PC-3 (cell line): ENCODE results near the gene ICAM2.

ENCODE experiments used
- CTCF ChIP-seq: fragments of 300-600 bp; sonication (generic); conservative IDR thresholded peaks from 2 replicates; pipeline ENCODE4 v1.5.1; 2017; ENCODE audit warnings: antibody characterized with exemption, low read depth, mild to moderate bottlenecking, low read length
- EZH2 ChIP-seq: fragments of 300-600 bp; sonication (generic); IDR thresholded peaks from one replicate; pipeline ENCODE4 v1.6.1; 2017; ENCODE audit warnings: antibody characterized with exemption, mild to moderate bottlenecking, low read length; ENCODE audit not compliant: unreplicated experiment

- TF ChIP-seq CTCF (no peak), EZH2 (no peak)
Measured at GRCh38 chr17:64038331-64039105, 18.1 kb upstream of the ICAM2 start.
